OCI-LY3 (cell line): ENCODE data around the gene CXCL1.
"Not testable (repeated sequence)": the region's sequence is repeated elsewhere in the genome, so short reads cannot be mapped to it uniquely, and the experiment has no call there.

Experiments
- H2AFZ ChIP-seq: fragments of 200-600, 300-600 bp; shearing (Covaris generic); 2 replicates; pipeline ENCODE4 v1.6.0; 2014; ENCODE audit warnings: antibody characterized with exemption, low read depth, low read length
- H3K27ac ChIP-seq: fragments of 200-600, 300-600 bp; sonication (generic); 2 replicates; pipeline ENCODE4 v1.5.1; 2014; ENCODE audit warnings: mild to moderate bottlenecking, low read length, moderate library complexity, mixed read lengths
- H3K27me3 ChIP-seq: fragments of 200-600, 300-600 bp; sonication (generic); 2 replicates; pipeline ENCODE4 v1.6.1; 2014; ENCODE audit warnings: low read depth, low read length, mixed read lengths
- H3K36me3 ChIP-seq: fragments of 200-600, 300-600 bp; sonication (generic); replicated peaks from 2 replicates; pipeline ENCODE3; 2014; ENCODE audit warnings: low read depth, low read length, mixed read lengths
- H3K4me1 ChIP-seq: fragments of 300-600, 200-600 bp; sonication (generic); 2 replicates; pipeline ENCODE4 v1.6.1; 2014; ENCODE audit warnings: low read length, mixed read lengths
- H3K4me2 ChIP-seq: fragments of 200-600, 300-600 bp; sonication (generic); 2 replicates; pipeline ENCODE4 v1.6.1; 2014; ENCODE audit warnings: low read length, mixed read lengths
- H3K4me3 ChIP-seq: fragments of 300-600, 200-600 bp; sonication (generic); 2 replicates; pipeline ENCODE4 v1.5.1; 2014; ENCODE audit warnings: antibody characterized with exemption, mild to moderate bottlenecking, low read length, moderate library complexity
- H3K79me2 ChIP-seq: fragments of 300-600, 200-600 bp; shearing (Covaris generic); 2 replicates; pipeline ENCODE4 v1.6.1; 2014; ENCODE audit warnings: mild to moderate bottlenecking, low read length, mixed read lengths
- H3K9ac ChIP-seq: fragments of 300-600, 200-600 bp; shearing (Covaris generic); 2 replicates; pipeline ENCODE4 v1.6.0; 2014; ENCODE audit warnings: mild to moderate bottlenecking, low read length, moderate library complexity
- H3K9me3 ChIP-seq: fragments of 200-600, 300-600 bp; shearing (Covaris generic); 2 replicates; pipeline ENCODE4 v1.6.1; 2014; ENCODE audit warnings: low read length, mixed read lengths; ENCODE audit not compliant: insufficient read depth
- H4K20me1 ChIP-seq: fragments of 200-600, 300-600 bp; sonication (generic); 2 replicates; pipeline ENCODE4 v1.6.1; 2016; ENCODE audit warnings: low read length, mixed read lengths; ENCODE audit not compliant: insufficient read depth
- EZH2phosphoT487 ChIP-seq: fragments of 200-600 bp; shearing (Covaris generic); IDR thresholded peaks from 2 replicates; pipeline ENCODE4 v1.6.1; 2018; ENCODE audit warnings: antibody characterized with exemption, mixed run types, low read depth
- TF ChIP-seq, protein P1 (sequence below): fragments of 200-600, 300-600 bp; sonication (generic); IDR thresholded peaks from 2 replicates; pipeline ENCODE4 v1.5.1; 2014; ENCODE audit warnings: antibody characterized with exemption, low read length, low read depth

Gene CXCL1

DNA sequence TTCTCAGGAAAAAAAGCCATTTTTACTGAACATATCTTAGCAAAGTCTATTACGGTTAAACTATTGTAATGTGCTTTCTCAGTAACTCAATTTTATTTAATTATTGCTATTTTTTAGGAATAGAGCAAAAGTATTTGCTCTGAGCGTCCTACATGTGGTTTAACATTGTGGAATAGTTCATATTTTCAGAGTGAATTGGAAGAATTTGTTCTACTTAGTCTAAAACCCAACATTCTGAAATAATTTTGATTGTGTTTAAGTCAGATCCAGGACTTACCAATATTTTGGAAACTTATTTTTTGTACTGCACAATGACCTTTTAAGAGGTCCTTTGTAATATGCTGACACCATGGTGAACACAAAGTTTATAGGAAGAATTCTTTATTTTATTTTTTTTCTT is 27.2 kb downstream of the CXCL1 start:
- Histone ChIP-seq H3K79me2 (no peaks in the 10 kb centered on the region), H2AFZ (no peak overlapping the region), H3K4me2 (no peak overlapping the region), H3K9ac (no peak overlapping the region), H3K27ac (no peak overlapping the region), H3K4me1 (no peaks in the 10 kb centered on the region), H4K20me1 (no peaks in the 10 kb centered on the region), H3K4me3 (no peak overlapping the region), H3K27me3 (no peaks in the 10 kb centered on the region), H3K9me3 (no peaks in the 10 kb centered on the region), H3K36me3 (no peaks in the 10 kb centered on the region)
- TF ChIP-seq, protein P1, sequence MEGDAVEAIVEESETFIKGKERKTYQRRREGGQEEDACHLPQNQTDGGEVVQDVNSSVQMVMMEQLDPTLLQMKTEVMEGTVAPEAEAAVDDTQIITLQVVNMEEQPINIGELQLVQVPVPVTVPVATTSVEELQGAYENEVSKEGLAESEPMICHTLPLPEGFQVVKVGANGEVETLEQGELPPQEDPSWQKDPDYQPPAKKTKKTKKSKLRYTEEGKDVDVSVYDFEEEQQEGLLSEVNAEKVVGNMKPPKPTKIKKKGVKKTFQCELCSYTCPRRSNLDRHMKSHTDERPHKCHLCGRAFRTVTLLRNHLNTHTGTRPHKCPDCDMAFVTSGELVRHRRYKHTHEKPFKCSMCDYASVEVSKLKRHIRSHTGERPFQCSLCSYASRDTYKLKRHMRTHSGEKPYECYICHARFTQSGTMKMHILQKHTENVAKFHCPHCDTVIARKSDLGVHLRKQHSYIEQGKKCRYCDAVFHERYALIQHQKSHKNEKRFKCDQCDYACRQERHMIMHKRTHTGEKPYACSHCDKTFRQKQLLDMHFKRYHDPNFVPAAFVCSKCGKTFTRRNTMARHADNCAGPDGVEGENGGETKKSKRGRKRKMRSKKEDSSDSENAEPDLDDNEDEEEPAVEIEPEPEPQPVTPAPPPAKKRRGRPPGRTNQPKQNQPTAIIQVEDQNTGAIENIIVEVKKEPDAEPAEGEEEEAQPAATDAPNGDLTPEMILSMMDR, result no peak
- TF ChIP-seq EZH2phosphoT487, result no peak

DNA sequence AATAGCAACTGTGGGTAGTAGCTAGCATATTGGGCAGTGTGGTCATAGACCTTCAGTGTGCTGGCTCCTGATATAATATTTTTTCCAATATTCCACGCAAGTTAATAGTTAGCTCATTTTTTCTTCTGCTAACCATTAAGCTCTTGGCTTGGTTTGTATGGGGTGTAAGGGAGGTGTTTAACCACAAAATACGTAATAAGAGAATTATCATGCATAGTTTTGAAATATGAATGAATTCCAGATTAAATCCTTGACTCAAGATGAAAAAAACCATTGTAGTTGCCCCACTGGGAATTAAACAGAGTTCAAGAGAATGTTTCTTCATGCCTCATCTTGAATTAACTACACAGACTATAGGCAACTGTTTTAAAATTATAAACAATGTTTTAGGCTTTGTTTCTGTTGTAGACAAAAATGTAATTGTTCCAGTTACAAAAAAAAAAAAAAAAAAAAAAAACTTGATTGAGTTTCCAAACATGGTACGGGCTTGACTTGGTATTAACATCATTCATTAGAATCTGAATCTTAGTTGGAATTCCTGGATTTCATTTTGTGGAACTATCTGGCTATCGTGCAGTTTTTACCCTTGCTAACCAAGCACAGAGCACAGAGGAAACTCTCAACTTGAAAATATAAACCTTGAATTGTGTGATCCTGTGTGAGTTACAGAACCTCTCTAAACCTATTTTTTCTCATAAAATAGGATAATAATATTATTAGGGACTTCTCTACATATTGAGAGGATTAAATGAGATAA is 28.4 kb downstream of the CXCL1 start:
- no peaks in the 10 kb centered on the region for H3K9me3 ChIP-seq

DNA sequence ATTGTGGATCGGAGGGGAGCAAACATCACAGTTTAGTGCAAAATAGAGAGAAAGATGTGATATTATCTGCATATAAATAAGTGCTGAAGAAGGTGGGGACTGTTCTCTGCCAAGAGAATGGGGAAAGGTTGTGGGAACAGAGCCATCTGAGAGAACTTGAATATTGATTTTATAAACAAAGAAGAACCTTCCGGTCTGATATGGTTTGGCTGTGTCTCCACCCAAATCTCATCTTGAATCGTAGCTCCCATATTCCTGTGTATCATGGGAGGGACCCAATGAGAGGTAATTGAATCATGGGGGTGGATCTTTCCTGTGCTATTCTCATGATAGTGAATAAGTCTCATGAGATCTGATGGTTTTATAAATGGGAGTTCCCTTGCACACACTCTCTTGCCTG is 30.1 kb downstream of the CXCL1 start:
- not testable (repeated sequence) for H3K4me1 ChIP-seq, H3K27ac ChIP-seq, H2AFZ ChIP-seq

More for the DNA sequence above, 28.4 kb downstream of the CXCL1 start:
- no peak overlapping the region for H3K4me3 ChIP-seq
- no peaks in the 10 kb centered on the region for H4K20me1 ChIP-seq
- no peaks in the 10 kb centered on the region for H3K4me1 ChIP-seq
- H3K27ac ChIP-seq, result no peak overlapping the region
- H3K27me3 ChIP-seq, result no peaks in the 10 kb centered on the region
- no peaks in the 10 kb centered on the region for H3K36me3 ChIP-seq
- no peaks in the 10 kb centered on the region for H3K79me2 ChIP-seq
- no peak for TF ChIP-seq EZH2phosphoT487
- TF ChIP-seq, protein P1, result no peak
- H3K9ac ChIP-seq, result no peak overlapping the region
- no peak overlapping the region for H3K4me2 ChIP-seq
- no peak overlapping the region for H2AFZ ChIP-seq

DNA sequence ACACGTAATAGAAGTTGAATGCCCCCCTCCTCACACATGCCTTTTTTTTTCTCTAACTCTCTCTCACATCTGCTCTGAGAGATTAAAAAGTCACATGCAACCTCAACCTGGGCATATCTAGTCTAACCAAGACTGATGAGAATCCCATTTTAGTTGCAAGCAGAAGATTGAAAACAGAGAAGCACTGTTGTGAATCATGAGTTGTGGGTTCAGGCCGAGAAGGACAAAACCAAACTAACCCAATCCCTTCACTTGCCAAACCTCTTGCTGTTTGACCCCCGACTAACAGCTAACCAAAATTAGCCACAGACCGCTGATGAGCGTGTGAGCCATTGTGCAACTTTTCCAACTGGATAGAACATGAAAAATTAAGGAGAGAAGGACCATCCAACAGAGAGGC is 31.8 kb downstream of the CXCL1 start:
- Histone ChIP-seq H3K79me2 (no peaks in the 10 kb centered on the region), H3K4me2 (no peak overlapping the region), H3K4me3 (no peak overlapping the region), H4K20me1 (no peaks in the 10 kb centered on the region), H3K36me3 (no peaks in the 10 kb centered on the region), H2AFZ (no peak overlapping the region), H3K27ac (no peak overlapping the region), H3K9me3 (no peaks in the 10 kb centered on the region), H3K4me1 (no peaks in the 10 kb centered on the region), H3K27me3 (no peaks in the 10 kb centered on the region), H3K9ac (no peak overlapping the region)
- TF ChIP-seq, protein P1, result no peak
- no peak for TF ChIP-seq EZH2phosphoT487

More for the DNA sequence above, 30.1 kb downstream of the CXCL1 start:
- not testable (repeated sequence) for H3K9ac ChIP-seq, H3K36me3 ChIP-seq, H3K79me2 ChIP-seq, H3K9me3 ChIP-seq, H3K4me2 ChIP-seq, H4K20me1 ChIP-seq, H3K27me3 ChIP-seq, H3K4me3 ChIP-seq
